Endothelial cell of umbilical vein (primary cell): ENCODE measurements around the gene SMARCA2.

Experiments used
- EZH2 ChIP-seq: IDR thresholded peaks from 2 replicates; pipeline ENCODE4 v1.6.1; 2012; ENCODE audit warnings: borderline replicate concordance, low read depth, mild to moderate bottlenecking, moderate library complexity, low read length, inconsistent platforms; ENCODE audit not compliant: severe bottlenecking
- GATA2 ChIP-seq: IDR thresholded peaks from 2 replicates; pipeline ENCODE4 v1.7.0; 2011; ENCODE audit warnings: low read depth, mild to moderate bottlenecking, moderate library complexity, mixed read lengths, low read length; ENCODE audit not compliant: insufficient read length, insufficient read depth
- JUN ChIP-seq: IDR thresholded peaks from 2 replicates; pipeline ENCODE4 v1.6.1; 2011; ENCODE audit warnings: borderline replicate concordance, low read depth; ENCODE audit not compliant: insufficient read length, insufficient read depth
- MYC ChIP-seq: IDR thresholded peaks from one replicate; pipeline ENCODE4 v1.6.1; 2011; ENCODE audit warnings: mild to moderate bottlenecking, low read depth, low read length
- POLR2A ChIP-seq: IDR thresholded peaks from 2 replicates; pipeline ENCODE4 v1.6.1; 2012; ENCODE audit warnings: low read depth, mild to moderate bottlenecking, control low read depth, low read length
- POLR2AphosphoS5 ChIP-seq: IDR thresholded peaks from 2 replicates; pipeline ENCODE4 v1.6.1; 2012; ENCODE audit warnings: low read depth, mild to moderate bottlenecking, control low read depth, low read length, moderate library complexity; ENCODE audit not compliant: insufficient read depth
- TF ChIP-seq, protein P1 (sequence below), 2 donors: IDR thresholded peaks; 1 replicate in 1 of 2; 2 replicates in 1 of 2; pipeline ENCODE4 v1.5.1; 2011; ENCODE audit warnings: low read length in 2 of 2, mild to moderate bottlenecking in 2 of 2, moderate library complexity in 2 of 2, control low read depth in 1 of 2, inconsistent platforms in 1 of 2, low read depth in 1 of 2; ENCODE audit not compliant: insufficient read depth in 1 of 2; ENCODE audit errors: extremely low read depth in 1 of 2
- TF ChIP-seq, protein P2 (sequence below): IDR thresholded peaks from 2 replicates; pipeline ENCODE4 v1.6.1; 2011; ENCODE audit not compliant: insufficient read depth, insufficient read length

DNA sequence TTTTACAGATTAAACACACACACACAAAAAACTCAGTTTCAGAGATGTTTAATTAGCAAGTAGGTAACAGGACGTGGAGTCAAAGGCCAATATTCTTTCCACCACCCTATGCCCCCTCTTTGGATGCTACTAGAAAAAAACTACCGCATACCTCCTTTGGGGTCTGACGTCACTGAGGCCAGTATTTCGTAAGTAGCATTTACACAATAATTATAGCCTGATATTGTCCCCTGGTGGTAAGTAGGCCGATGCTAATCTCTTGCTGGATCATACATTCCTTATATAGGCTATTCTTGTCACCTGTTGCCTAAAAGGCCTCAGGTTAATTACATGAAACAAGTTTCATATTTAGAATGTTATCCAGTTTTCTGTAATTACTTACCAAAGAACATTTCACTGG, 21.0 kb upstream of the SMARCA2 start:
- TF ChIP-seq POLR2A = no peak
- TF ChIP-seq, protein P1, sequence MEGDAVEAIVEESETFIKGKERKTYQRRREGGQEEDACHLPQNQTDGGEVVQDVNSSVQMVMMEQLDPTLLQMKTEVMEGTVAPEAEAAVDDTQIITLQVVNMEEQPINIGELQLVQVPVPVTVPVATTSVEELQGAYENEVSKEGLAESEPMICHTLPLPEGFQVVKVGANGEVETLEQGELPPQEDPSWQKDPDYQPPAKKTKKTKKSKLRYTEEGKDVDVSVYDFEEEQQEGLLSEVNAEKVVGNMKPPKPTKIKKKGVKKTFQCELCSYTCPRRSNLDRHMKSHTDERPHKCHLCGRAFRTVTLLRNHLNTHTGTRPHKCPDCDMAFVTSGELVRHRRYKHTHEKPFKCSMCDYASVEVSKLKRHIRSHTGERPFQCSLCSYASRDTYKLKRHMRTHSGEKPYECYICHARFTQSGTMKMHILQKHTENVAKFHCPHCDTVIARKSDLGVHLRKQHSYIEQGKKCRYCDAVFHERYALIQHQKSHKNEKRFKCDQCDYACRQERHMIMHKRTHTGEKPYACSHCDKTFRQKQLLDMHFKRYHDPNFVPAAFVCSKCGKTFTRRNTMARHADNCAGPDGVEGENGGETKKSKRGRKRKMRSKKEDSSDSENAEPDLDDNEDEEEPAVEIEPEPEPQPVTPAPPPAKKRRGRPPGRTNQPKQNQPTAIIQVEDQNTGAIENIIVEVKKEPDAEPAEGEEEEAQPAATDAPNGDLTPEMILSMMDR (IDR thresholded peaks at IDR 0.05; ENCODE audit: extremely low read depth in 1 of 2, insufficient read depth in 1 of 2, low read depth in 1 of 2, low read length in 2 of 2) = no peak
- TF ChIP-seq EZH2 = no peak
- TF ChIP-seq POLR2AphosphoS5 = no peak
- no peak for TF ChIP-seq JUN
- TF ChIP-seq, protein P2, sequence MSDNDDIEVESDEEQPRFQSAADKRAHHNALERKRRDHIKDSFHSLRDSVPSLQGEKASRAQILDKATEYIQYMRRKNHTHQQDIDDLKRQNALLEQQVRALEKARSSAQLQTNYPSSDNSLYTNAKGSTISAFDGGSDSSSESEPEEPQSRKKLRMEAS = no peak
- TF ChIP-seq GATA2 = no peak
- no peak for TF ChIP-seq MYC
